HG03097 (cell line): ENCODE data around the gene NFAM1.

Experiments
- ATAC-seq: cut with Tn5 transposase; IDR thresholded peaks from one replicate; pipeline ENCODE4 v1.9.1; 2021; ENCODE audit not compliant: unreplicated experiment, low FRiP score

Gene NFAM1

DNA sequence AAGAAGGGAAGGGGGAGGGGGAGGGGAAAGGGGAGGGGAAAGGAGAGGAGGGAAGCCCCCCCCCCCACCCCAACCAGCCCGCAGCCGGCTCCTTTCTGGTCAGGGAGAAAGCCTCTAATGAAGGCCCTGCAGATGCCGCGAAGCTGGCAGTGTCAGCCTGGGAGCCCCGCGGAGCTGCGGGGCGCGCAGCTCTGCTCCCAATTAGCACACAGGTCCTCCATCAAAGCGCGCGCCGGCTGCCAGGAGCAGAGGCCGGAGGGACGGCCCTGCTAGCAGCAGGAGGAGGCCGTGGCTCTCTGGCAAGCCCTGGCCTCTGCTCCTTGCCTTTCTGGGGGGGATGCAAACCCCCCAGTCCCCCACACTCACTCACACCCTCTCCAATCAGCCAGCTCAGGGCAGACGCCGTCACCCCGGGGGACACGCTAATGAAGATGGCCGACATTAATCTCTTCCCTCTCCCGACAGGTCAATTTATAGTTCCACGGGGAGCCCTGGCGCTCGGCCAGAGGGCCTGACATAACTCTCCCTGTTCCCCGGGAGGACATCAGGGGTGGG is 91.3 kb downstream of the NFAM1 start:
- no peak for ATAC-seq

DNA sequence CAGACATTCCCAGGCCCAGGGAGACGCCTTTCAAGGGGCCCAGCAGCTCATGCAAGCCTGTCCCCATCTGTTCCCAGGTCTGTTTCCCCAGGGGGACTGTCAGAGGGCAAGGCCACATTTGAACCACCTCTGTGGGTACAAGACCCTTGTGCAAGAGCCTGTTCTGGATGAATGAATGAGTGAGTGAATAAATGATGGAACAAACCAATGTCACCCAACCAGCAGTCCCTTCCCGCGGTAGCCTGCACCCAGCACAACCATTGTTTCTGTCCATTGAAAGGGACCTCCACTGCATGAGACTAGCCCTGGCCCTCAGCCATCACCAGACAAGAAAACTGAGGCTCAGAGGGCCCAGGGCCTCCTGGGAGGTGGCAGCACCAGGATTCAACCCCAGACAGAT is 92.1 kb downstream of the NFAM1 start:
- no peak for ATAC-seq

DNA sequence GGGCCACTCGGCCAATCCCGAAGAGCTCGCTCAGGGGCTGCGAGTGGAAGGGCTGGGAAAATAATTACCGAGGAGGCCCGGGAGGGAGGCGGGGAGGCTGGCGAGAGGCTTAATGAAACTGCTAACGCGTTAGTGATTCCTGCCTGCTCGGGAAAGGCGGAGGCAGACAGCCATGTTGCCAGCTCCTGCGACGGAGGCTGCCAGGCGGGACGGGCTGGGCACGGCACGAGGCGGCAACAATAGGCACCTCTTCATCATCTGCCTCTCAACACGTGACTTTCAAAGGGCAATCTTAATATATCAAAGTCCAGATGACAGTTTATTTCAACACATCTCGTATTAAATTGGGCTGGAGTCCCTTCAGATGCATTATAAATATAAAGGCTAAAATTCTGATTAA is 93.7 kb downstream of the NFAM1 start:
- ATAC-seq, result no peak

- no peak for ATAC-seq
Measured at GRCh38 chr22:42337356-42337755, 94.8 kb downstream of the NFAM1 start.

GRCh38 chr22:42336527-42337227 is 95.5 kb downstream of the NFAM1 start:
- no peak for ATAC-seq

DNA sequence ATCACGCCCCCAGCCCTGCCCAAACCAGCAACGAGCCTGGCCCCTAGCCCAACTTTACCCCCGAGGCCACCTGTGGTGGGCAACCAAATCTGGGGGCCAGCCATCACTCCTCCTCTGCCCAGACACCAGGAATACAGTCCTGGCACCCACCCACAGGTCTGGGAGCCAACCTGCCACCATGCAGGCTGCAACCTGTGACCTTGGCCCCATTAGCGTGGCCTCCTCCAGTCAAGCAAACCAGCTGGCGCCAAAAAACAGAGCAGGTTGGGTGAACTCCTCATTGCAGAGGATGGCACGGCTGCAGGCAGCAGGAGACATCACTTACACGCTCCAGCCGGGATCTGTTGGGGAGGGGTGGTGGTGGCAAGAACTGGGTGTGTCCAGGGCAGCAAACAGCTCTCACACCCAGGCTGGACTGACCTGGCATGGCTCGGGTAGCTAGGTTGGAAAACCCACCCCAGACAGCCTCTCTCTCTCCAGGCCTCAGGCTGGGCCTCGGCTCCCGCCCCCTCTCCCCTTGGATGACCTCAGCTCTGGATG is 96.3 kb downstream of the NFAM1 start:
- no peak for ATAC-seq

DNA sequence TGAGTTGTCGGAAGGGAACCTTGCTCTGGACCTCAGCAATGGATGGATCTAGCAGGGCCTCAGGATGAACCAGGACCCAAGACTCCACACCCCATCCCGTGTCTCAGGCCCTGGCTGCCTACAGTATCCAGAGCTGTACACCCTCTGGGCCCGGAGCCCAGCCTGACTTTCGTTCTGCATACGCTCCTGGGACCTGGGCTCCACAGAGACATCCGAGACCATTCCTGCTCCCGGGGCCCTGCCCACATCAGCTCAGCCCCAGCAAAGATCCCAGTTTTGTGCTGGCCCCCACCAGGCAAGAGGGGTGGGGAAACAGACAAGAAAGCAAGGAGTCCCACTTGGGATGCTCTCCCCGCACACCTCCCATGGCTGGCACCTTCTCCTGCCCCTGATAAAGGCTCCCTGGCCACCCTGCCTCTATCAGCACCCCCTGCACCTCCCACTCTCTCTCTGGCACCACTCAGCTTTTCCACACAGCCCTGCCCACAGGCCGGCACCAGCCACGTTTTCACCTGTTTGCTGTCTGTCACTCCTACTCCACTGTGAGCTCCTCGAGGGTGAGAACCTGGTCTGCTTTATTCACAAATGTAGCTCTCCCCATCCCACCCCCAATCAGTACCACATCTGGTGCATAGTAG is 97.2 kb downstream of the NFAM1 start:
- ATAC-seq, result no peak

DNA sequence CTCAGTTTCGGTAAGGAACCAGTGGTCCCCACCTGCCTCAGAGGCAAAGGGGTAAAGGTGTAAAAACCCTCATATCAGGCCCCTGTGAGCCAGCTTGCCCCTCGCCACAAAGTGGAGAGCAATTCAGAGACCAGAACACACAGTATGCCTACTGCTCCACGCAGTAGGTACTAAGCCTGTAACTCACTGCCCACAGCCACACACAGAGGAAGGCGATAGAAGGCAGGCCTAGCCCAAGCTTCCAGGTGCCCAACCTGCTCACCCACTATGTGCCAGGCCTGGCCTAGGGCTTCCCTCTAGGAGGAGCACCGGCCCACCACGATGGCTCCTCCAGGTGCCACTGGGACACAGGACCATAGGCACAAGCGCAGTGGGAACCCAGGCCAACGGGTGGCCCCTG is 98.7 kb downstream of the NFAM1 start:
- ATAC-seq, result no peak

DNA sequence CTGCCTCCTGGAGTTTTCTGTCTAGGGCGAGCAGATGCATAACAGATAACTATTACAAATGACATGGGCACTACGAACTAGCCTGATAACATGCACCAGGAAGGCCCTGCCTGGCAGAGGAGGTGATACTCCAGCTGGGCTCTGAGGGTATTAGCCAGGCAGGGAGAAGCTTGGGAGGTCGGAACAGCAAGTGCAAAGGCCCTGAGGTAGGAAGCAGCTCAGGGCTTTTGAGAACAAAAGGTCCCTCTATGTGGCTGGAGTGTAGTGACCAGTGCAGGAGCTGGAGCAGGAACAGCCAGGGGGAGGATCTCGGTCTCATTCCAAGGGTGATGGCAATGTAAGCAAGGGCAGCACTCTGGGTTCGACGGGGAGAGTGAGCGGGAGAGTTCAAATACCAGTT is 100.1 kb downstream of the NFAM1 start:
- ATAC-seq, result no peak

GRCh38 chr22:42331014-42331413 is 101.2 kb downstream of the NFAM1 start:
- ATAC-seq, result no peak
